ENCODE results near the gene AGAP3.
A peak's percentile ranks its signal among the peaks of the same experiment; 100 is the strongest.

AGAP3 gene

DNA sequence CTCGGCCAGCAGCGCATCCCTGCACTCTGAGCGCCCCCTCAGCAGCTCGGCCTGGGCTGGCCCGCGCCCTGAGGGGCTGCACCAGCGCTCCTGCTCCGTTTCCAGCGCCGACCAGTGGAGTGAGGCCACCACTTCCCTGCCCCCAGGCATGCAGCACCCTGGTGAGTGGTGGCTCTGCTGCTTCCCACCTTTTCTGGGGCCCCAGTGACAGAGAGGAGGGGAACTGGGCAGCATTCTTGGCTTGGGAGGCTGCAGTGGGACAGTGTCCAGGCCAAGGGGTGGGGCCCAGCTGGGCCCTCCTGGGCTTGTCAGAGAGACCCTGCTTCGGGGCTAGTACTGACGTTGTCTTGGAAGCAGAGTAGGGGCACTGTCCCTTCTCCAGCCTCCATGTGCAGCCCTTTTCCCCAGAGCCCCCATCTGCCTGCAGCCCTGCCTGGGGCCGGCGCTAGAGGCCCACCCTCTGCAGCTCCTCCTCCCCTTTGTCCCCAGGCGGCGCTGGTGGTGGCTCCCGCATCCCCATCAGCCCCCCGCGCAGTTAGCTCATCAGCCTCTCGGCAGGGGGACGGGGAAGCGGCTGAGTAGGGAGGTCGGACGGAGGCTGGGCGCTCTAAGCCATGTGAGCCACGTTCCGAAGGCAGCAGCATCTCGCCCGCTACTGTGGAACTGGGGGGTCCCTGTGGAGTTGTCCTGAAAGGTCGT, 52.0 kb downstream of the AGAP3 start:
- no peak for DNase-seq

DNA sequence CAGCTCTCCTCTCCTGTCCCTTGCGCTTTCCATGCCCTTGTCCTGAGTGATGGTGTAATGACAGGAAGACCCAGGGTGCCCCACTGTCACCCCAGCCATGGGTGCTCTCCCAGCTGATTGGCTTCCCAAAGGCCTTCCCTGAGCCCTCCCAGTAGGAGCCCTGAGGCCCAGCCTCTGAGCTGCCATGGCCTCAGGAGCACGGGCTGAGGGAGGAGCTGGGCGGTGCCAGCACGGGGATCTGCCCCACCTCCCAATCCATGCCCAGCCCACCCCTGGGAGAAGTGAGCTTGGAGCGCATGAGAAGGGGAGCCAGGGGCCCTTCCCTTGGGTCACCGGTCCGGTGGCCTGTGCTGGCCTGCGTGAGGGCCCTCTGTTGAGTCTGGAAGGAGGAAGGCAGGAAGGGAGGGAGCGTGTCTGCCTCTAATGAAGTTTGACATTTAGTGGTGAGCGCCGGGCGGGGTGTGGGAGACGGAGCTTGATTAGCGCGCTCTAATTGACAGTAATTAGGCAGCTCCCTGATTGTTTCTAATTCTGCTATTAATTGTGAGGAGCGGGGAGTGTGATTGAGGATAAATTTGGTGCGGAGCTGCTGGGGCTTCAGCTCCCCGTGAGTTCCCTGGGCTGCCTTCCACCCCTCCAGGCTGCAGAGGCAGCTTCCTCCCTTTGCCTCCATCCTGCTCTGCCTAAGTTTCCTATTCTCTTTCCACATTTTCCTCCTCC, 53.0 kb downstream of the AGAP3 start:
- no peak for DNase-seq

- DNase-seq: no peak
Observed at GRCh38 chr7:151139791-151140190, 53.5 kb downstream of the AGAP3 start.

DNA sequence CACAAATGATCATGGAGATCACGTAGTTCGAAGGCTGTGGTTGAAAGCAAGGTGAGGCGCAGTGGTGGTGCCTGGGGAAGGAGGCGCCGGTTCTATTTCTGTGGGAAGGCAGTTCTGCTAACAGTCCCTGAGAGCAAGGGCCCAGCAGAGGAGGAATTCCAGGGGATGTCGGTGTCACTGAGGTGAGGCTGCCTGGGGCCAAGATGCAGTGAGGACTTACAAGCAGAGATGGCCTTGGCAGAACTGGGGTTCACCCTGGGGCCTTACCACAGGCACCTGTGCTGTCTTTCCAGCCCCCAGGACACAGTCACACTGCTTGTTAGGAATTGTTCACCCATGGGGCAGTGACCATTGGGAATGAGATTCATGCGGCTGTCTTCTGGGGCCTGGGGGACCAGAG, 54.6 kb downstream of the AGAP3 start:
- no peak for DNase-seq

- no peak for DNase-seq
Observed at GRCh38 chr7:151141311-151141854, 55.1 kb downstream of the AGAP3 start.

DNA sequence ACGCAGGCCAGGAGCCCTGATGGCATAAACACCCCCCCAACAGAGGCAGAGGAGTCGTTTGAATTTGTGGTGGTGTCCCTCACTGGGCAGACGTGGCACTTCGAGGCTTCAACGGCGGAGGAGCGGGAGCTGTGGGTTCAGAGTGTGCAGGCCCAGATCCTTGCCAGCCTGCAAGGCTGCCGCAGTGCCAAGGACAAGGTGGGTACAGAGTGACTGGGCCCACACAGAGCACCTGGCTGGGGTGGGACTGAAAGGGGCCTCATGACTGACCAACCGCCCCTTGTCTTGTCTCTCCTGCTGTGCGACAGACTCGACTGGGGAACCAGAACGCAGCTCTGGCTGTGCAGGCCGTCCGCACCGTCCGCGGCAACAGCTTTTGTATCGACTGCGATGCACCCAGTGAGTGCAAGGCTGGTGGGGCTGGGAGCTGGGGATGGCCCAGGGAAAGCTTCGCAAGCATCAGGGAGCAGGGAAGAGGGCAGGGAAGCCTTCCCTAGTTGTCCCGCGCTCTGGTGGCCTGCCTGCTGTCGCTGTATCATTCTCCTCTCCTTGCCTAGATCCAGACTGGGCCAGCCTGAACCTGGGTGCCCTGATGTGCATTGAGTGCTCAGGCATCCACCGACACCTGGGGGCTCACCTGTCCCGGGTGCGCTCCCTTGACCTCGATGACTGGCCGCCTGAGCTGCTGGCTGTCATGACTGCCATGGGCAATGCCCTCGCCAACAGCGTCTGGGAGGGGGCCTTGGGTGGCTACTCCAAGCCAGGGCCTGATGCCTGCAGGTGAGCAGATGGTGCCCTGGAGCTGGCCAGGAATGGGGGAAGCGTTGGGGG, 55.8 kb downstream of the AGAP3 start:
- DNase-seq: no peak

DNA sequence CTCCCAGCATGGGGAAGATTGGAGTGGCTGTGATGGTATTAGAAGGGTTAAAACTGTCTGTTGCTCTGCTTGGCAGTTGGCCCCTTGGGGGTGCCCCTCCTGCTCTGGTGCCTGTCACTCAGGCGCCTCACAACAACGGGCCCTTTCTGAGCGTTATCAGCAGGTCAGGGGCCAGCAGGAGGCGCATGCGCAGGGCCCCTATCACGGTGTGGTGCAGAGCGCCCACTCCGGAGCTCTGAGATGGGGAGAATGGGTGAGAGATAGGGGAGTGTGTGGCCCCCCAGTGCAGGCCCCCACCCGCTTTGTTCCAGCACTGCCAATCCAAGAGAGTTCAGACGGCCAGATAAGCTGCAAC, 56.4 kb downstream of the AGAP3 start:
- no peak for DNase-seq

GRCh38 chr7:151143261-151144015, 57.2 kb downstream of the AGAP3 start:
- DNase-seq: no peak

DNA sequence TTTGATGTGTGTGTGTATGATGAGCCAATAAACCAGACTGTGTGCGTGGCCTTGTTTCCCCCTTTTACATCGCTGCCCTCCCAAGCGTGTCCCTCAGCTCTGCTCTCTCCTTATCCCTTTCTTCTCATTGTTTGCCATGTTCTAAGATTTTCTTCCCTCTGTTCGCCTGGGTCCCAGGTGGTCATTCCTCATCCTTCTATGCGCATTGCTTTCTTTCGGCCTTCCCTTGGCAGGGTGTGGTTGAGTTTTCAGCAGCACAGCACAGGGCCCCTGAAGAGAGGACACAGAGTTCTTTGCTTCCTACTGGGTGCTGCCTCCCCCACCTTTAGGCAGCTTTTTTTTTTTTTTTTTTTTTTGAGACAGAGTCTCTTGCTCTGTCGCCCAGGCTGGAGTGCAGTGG, 58.1 kb downstream of the AGAP3 start:
- no peak for DNase-seq

- no peak for DNase-seq
Observed at GRCh38 chr7:151146761-151147160, 60.5 kb downstream of the AGAP3 start.

GRCh38 chr7:151148319-151149259, 62.3 kb downstream of the AGAP3 start:
- no peak for DNase-seq

- no peak for DNase-seq
Observed at GRCh38 chr7:151150388-151150787, 64.1 kb downstream of the AGAP3 start.

GRCh38 chr7:151152643-151153513, 66.6 kb downstream of the AGAP3 start:
- DNase-seq: no peak

- DNase-seq: no peak
Observed at GRCh38 chr7:151157645-151158329, 71.5 kb downstream of the AGAP3 start.

DNA sequence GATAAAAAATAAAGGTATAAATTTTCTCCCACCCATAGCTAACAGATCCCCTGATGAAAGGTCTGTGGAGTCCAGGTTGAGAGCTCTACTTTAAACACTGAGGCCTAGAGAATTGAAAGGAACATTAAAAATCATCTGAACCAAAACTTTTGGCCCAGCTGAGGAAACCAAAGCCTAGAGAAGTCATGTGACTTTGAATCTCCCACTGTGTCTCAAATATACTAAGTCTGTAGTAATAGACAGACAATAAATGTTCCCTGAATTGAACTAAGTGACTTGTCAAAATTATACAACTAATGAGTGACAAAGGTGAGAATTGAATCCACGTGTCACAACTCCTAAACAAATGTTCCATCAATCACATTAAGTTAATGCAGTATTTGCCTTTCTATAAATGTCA, 75.5 kb downstream of the AGAP3 start:
- no peak for DNase-seq

- no peak for DNase-seq
Observed at GRCh38 chr7:151166629-151167196, 80.4 kb downstream of the AGAP3 start.

DNA sequence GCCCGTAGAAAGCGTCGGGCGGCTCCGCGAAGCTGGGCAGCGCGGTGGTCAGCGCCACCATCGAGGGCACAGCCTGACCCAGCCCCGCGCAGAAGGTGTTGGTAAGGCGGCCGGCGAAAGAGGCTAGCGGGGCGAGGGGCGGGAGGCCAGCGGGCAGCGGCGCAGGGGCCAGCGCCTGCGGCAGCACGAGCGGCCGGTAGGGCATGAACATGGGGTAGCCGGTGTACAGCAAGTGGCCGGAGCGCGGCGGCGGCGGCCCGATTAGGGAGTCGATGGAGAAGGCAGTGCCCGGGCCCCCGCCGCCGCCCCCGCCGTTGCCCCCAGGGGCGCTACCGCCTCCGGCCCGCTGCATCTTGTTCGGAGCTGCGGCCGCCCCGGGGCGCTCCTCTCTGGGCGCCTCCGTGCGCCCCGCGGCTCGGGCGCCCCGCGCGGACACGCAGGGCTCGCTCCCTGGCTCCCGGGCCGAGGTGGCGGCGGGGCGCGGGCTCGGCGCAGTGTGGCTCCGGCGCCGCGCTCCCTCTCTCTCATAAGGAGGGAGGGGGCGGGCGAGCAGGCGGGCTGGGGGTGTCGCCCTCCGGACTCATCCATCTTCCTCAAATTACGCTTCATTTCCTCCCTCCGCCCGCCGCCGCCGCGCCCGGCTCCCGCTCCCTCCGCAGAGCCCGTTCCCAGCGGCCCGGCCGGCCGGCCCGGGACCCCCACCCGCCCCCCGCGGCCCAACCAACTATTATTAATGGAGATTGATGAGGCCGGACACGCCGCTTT, 81.1 kb downstream of the AGAP3 start, which contains the start of gene GBX1:
TSS of gene GBX1 (minus strand) at position 498 of the 765 bp plus-strand sequence. CDS start at position 352, 146 bp downstream.
- no peak for DNase-seq

DNA sequence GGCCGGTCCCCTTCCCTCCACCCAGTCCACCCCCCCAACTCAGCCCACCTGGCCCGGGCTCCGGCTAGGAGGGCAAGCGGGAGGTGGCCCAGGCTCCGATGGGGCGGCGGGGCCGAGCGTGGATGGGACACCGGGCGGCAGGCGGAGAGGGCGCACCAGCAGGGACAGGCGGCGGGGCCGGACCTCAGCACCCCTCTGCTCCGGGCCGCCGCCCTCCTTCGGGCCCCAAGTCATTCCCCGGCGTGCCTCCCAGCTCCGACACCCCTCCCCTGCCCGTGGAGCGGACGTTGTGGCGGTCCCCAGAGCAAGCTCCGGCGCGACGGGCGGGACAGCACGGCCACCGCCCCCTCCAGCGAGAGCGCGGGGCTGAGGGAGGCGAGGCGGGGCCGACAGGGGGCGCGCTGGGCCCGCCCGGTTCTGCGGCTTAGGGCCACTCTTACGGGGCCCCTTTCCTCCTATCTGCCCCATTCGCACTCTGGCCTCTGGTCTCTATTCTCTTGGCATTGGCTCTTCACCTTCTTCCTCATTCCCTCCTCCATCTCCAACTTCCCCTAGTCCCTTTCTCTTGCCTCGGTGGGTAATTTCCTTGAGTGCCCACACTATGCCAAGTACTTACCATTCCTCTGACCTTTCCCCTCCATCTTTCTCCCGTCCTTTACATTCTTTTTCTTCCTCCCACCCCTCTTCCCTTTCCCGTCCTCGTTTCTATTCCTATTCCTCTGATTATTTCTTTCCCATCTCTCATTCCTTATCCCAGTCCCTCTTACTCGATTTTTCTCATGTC, 81.9 kb downstream of the AGAP3 start:
- DNase-seq: peak; percentile 45
